Activated T-helper 1 cell treated with anti-CD3 and anti-CD28 coated beads, Interleukin-2, amount 50 U/mL, for 16 hours (primary cell): Measurements from ENCODE around the gene MICAL2.

Experiments used
- DNase-seq, 2 donors: peaks; one replicate each; pipeline ENCODE4 v3.0.0-alpha.2; 2020; ENCODE audit warnings: low read depth in 1 of 2, low spot score in 1 of 2

The MICAL2 gene

DNA sequence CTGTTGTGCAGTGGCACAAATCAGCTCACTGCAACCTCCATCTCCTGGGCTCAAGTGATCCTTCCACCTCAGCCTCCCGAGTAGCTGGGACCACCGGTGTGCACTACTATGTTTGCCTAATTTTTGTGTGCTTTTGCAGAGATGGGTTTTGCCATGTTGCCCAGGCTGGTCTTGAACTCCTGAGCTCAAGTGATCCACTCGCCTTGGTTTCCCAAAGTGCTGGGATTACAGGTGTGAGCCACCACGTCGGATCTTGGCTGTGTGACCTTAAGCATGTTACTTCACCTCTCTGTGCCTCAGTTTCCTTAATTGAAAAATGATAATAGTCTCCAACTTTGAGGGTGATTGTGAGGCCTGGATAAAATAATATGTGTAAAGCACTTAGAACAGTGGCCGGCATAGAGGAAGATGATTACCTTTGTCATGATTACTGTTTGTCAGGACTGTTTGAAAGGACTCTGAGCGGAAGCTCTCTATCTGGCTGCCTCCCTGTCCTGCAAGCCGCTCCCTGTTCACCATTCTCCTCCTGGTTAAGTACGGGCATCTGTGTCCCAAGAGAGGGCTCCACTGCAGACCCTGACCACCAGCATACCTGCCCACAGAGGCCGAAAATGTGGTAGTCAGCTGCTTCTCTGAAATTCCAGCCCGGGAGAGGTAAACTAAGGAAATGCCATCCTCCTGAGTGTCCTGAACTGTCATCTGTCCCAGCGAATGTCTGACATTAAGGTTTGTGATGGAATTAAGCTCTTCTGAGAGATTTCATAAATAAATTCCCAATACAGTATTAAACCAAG, 73.6 kb downstream of the MICAL2 start:
- no peak for DNase-seq

GRCh38 chr11:12184699-12185098, 74.3 kb downstream of the MICAL2 start:
- DNase-seq, result no peak

- DNase-seq, result no peak
Observed at GRCh38 chr11:12185106-12185690, 74.8 kb downstream of the MICAL2 start.

DNA sequence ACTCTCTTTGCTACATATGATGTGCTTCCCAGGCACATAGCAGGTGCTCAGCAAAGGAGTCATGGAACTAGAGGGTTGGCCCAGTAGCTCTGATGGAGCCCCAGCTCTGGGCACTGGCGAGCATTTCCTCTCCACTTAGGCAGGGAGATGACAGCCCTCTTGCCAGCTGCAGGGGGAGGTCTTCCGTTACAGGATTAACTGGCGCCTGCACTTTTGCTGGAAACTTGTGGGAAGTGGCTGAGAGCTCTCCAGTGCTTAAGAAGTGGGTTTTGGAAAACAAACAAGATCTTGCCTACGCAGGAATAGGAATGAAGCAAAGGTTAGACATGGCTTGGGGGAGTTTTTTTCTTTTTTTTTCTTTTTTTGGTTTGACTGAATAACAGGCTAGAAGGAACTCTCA, 75.5 kb downstream of the MICAL2 start:
- no peak for DNase-seq

GRCh38 chr11:12186701-12187100, 76.3 kb downstream of the MICAL2 start:
- no peak for DNase-seq

DNA sequence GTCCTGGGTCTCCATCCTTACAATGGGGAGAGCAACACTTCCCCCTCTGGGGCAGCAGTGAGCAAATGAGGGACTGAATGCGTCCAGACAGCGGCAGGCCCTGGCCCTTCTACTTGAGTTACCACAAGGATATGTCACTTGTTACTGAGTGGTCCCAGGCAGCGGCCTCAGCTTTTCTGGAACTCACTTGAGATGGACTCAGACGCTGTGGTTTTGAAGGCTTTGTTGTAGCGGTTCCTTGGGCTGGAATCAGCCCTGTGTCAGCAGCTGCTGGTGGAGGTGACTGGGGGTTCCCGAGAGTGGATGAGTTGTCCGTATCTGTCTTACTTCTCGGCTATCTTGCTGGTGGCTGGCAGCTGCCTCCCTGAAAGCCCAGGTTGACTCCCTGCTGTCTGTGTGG, 77.0 kb downstream of the MICAL2 start:
- no peak for DNase-seq

- no peak for DNase-seq
Observed at GRCh38 chr11:12188548-12189317, 78.3 kb downstream of the MICAL2 start.

GRCh38 chr11:12189543-12190235, 79.3 kb downstream of the MICAL2 start:
- peak in 1 of 2 donors; percentile 17 for DNase-seq

- no peak for DNase-seq
Observed at GRCh38 chr11:12190511-12190910, 80.1 kb downstream of the MICAL2 start.

DNA sequence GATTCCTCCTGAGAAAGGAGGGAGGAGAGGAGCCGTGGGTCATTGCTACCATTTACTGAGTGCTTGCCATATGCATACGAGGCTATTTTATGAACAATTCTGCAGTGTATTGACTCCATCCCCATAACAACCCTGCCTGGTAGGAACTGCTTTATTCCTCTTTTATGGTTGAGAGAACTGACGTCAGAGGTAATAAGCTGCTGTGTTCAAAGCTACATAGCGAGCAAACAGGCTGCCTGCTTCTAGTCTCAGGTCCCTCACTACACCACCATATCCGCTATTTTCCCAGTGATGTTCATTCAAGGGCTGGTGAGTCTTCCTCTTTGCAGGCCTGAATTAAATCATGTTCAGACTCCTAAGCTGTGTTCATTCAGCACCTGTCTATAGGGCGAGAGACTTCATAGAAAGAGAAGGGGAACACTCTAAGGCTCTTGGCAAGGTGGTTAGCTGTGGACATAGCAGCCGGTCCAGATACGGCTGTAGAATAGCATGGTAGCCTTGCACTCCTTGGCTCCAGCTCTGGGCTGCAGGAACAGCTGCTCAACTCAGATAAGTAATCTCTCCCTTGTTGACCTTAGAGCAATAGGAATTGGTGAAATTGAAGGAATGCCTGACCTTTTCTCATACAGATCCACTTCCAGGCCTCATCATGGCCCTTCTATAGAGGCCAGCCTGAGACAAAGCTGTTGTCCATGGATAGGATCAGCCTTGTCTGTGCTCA, 82.6 kb downstream of the MICAL2 start:
- no peak for DNase-seq

- DNase-seq, result no peak
Observed at GRCh38 chr11:12193515-12194336, 83.3 kb downstream of the MICAL2 start.

- DNase-seq, result no peak
Observed at GRCh38 chr11:12195768-12196167, 85.4 kb downstream of the MICAL2 start.

GRCh38 chr11:12196308-12196707, 85.9 kb downstream of the MICAL2 start:
- DNase-seq, result no peak

GRCh38 chr11:12196872-12197271, 86.5 kb downstream of the MICAL2 start:
- no peak for DNase-seq

DNA sequence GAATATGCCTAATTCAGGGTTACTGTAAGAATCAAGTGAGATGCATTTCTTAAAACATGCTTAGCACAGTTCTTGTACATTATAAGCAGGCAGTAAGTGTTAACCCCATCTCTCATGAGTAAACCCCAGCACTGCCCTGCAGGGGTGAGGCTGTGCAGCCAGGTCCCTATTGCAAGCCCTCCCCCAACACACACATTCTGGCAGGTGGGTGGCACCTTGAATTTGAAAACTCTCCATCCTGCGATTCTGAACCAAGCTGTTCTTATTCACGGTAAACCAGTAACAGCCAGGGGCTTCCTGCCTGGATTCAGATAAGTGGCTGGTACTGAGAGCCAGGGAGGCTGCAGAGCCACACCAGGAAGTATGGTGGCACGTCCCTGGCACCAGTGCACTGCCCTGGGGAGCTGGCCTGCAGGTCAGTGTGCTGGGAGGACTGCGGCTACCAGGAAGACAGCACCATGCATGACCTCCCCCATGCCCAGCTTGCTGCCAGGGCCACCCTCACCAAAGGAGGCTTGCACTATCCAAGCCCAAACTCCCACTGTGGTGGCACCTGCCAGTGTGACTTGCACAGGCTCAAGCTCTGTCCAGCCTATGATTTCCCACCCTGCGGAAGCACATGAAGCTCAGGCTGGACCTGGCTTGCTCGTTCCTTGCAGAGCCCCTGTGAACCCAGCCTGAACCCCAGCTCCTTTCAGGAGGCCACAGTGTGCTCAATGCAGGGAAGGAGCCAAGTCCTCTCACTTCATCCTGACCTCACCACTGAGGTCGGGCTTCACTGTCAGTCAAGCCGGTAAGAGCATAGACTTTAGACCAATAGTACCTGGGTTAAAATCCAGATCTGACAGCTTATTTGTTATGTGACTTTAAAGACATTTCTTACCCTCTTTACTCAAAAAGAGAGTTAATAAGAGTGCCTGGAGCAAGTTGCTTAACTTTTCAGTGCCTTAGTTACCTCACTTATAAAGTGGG, 88.1 kb downstream of the MICAL2 start:
- DNase-seq, result no peak

DNA sequence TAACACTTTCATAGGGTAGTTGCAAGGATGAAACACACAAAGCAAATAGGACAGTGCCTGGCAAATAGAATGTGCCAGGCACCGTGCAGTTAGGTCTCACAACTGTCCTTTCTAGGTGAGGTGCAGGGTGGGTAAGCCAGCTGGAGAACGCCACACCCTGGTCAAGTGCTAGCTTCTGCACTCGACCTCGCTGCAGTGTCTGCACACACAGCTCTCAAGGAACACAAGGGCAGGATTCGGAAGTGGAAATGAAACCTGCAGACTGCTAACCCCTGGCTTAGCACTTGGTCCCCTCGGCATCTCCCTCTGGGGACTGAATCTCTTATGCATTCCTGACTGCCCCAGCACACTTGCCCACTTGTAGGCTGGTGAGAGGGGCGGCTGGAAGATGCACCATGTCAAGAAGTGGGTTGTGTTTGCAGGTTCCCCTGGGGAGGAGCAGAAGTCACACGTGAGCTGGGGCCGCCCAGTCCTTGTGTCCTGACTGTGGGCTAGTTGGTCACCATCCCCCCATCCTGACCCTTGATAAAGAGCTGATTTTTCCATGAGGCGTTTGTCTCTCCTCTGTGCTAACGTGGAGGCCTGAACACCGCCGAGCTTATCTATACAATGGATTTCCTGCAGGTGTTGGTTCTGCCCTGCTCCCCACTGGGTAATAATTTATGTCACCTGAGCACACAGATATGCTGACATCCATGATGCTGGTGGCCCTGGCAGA, 89.0 kb downstream of the MICAL2 start:
- DNase-seq, result no peak

GRCh38 chr11:12200279-12200990, 90.0 kb downstream of the MICAL2 start:
- no peak for DNase-seq
